ENCODE data around the gene ABHD6. TPM values are rescaled to one million over a fixed set of nuclear protein-coding genes. Genes with fewer than 3 reads are reported as not detected.

Gene ABHD6
- total and polyA plus RNA-seq, 11 donors = 2.9 to 14.6 (median 6.9) TPM

- WGBS, 4 donors = 86 to 97% (median 90%) methylated on average over 5 of the region's 5 CpGs
- H3K36me3 ChIP-seq = no peaks in the 10 kb centered on the region
- intact Hi-C loops (cut with DNase I) = no loop called here
- peaks cover 0 to 5% (median 0%) of the 10 kb centered on the region in 12 donors for H3K9me3 ChIP-seq
- no peaks in the 10 kb centered on the region for H3K27me3 ChIP-seq
- no peak overlapping the region for H3K27ac ChIP-seq
- H3K4me3 ChIP-seq = no peak overlapping the region
- peaks cover 0 to 3% (median 0%) of the 10 kb centered on the region in 12 donors for H3K4me1 ChIP-seq
- ATAC-seq = no peak
- no peak for TF ChIP-seq POLR2A (IDR thresholded peaks at IDR 0.05)
- DNase-seq = no peak
Measured at GRCh38 chr3:58206406-58207011, 31.1 kb upstream of the ABHD6 start.

GRCh38 chr3:58207954-58208353 lies 29.6 kb upstream of the ABHD6 start:
- 88 to 94% (median 92%) methylated on average over 4 of the region's 4 CpGs for WGBS, 4 donors
- ATAC-seq = no peak
- Histone ChIP-seq H3K36me3 (no peaks in the 10 kb centered on the region), H3K9me3 (no peaks in the 10 kb centered on the region), H3K27ac (no peak overlapping the region), H3K4me1 (no peaks in the 10 kb centered on the region), H3K27me3 (no peaks in the 10 kb centered on the region), H3K4me3 (no peak overlapping the region)
- no peak for DNase-seq
- TF ChIP-seq POLR2A (IDR thresholded peaks at IDR 0.05) = no peak
- intact Hi-C loops (cut with DNase I) = no loop called here

DNA sequence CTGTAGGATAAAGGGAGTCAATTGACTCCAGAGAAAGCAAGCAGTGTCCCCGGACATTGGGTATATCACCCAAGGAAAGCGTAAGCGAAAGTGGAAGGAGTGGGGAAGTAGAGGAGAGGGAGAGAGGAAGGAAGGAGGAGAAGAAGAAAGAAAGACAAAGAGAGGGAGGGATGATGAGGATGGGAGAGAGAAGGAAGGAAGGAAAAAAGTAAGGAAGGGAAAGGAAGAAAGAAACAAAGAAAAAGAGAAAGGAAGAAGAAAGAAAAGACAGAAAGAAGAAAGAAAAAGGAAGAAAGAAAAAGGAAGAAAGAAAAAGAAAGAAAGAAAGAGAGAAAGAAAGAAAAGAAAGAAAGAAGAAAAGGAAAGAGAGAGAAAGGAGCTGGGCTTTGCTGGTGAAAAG lies 27.7 kb upstream of the ABHD6 start:
- H3K4me1 ChIP-seq = peaks cover 0 to 9% (median 0%) of the 10 kb centered on the region in 12 donors
- ATAC-seq (no peak), DNase-seq (no peak)
- TF ChIP-seq POLR2A (IDR thresholded peaks at IDR 0.05) (no peak), CTCF (IDR thresholded peaks at IDR 0.05) (no peak)
- no peak overlapping the region for H3K27ac ChIP-seq
- WGBS, 4 donors = 64 to 91% (median 82%) methylated on average over 3 of the region's 3 CpGs
- no peaks in the 10 kb centered on the region for H3K27me3 ChIP-seq
- intact Hi-C loops (cut with DNase I) = no loop called here
- H3K4me3 ChIP-seq = peak overlapping the region in 1 of 12 donors; percentile 15
- no peaks in the 10 kb centered on the region for H3K36me3 ChIP-seq
- H3K9me3 ChIP-seq = no peaks in the 10 kb centered on the region

- no peaks in the 10 kb centered on the region for H3K27me3 ChIP-seq
- intact Hi-C loops (cut with DNase I) = no loop called here
- H3K27ac ChIP-seq = no peak within 1 kb of the TSS
- no peaks in the 10 kb centered on the region for H3K36me3 ChIP-seq
- peak within 1 kb of the TSS in 1 of 12 donors; percentile 15 for H3K4me3 ChIP-seq
- no peaks in the 10 kb centered on the region for H3K9me3 ChIP-seq
- DNase-seq (no peak), ATAC-seq (no peak)
- WGBS, 4 donors = 65 to 77% (median 68%) methylated on average over 14 of the region's 14 CpGs
- no peak for TF ChIP-seq POLR2A (IDR thresholded peaks at IDR 0.05)
- no peak for TF ChIP-seq CTCF (IDR thresholded peaks at IDR 0.05)
- H3K4me1 ChIP-seq = peaks cover 0 to 18% (median 0%) of the 10 kb centered on the region in 12 donors
Measured at GRCh38 chr3:58210761-58211460, 26.7 kb upstream of the ABHD6 start, which contains the start of gene DNASE1L3. TSS of gene DNASE1L3 (minus strand) at chr3:58210972. CDS start at chr3:58210906, 66 bp downstream.
